Uterus (tissue), 4 donors: ENCODE measurements around the gene KIF3B. TPM values are rescaled to one million over a fixed set of nuclear protein-coding genes. Genes with fewer than 3 reads are reported as not detected.
"Not testable (repeated sequence)": the region's sequence is repeated elsewhere in the genome, so short reads cannot be mapped to it uniquely, and the experiment has no call there.

Experiments
- DNase-seq, 2 donors: peaks; one replicate each; pipeline ENCODE4 v3.0.0-alpha.2; 2019 to 2020
- H3K27ac ChIP-seq, 2 donors: fragments of 200-600 bp; sonication (generic); 1 replicate in 1 of 2; 2 replicates in 1 of 2; pipeline ENCODE4 v1.5.1; 2016 to 2018
- H3K27me3 ChIP-seq, 2 donors: fragments of 200-600 bp; sonication (generic); one replicate each; pipeline ENCODE4 v1.5.1; 2018 to 2019; ENCODE audit warnings: control low read depth in 1 of 2
- H3K36me3 ChIP-seq, 2 donors: fragments of 200-600 bp; sonication (generic); one replicate each; pipeline ENCODE4 v1.5.1; 2019; ENCODE audit warnings: control low read depth in 1 of 2
- H3K4me1 ChIP-seq, 2 donors: fragments of 200-600 bp; sonication (generic); one replicate each; pipeline ENCODE4 v1.5.1; 2018 to 2019; ENCODE audit warnings: control low read depth in 1 of 2
- H3K4me3 ChIP-seq, 2 donors: fragments of 200-600 bp; sonication (generic); 1 replicate in 1 of 2; 2 replicates in 1 of 2; pipeline ENCODE4 v1.5.1; 2018 to 2019; ENCODE audit warnings: mild to moderate bottlenecking in 1 of 2
- H3K9me3 ChIP-seq, 2 donors: fragments of 200-600 bp; sonication (generic); one replicate each; pipeline ENCODE4 v1.5.1; 2019; ENCODE audit warnings: control low read depth in 1 of 2
- POLR2A ChIP-seq, 2 donors: fragments of 450-650 bp; IDR thresholded peaks; one replicate each; pipeline ENCODE4 v1.6.1; 2016; ENCODE audit warnings: antibody characterized with exemption in 2 of 2, mild to moderate bottlenecking in 1 of 2, moderate library complexity in 1 of 2
- intact Hi-C: fragments of 100-400 bp; cut with DNase I; formaldehyde crosslinking; loops from one replicate; pipeline ENCODE4 v1.15.1; 2023; ENCODE audit warnings: low total_unique reads
- total RNA-seq, 4 donors: library from RNA; depleted of rRNA in 3 of 4; stranded (reverse); fragments of >200 nt in 3 of 4; gene quantifications; one replicate each; pipeline versions ENCODE4 v1.1.0 to v1.2.4, GENCODE V29; 2014 to 2023
- TF ChIP-seq, protein P1 (sequence below), 4 experiments: fragments of 200-600 bp in 2 of 4; fragments of 450-650 bp in 2 of 4; sonication (generic) in 2 of 4; IDR thresholded peaks; one replicate each; pipeline ENCODE4 v1.5.1; 2016 to 2019; ENCODE audit warnings: antibody characterized with exemption in 4 of 4, mild to moderate bottlenecking in 2 of 4, moderate library complexity in 1 of 4
- donor health status: DM: yes; HTN: yes; CAD: no.

The KIF3B gene
- total RNA-seq, 4 donors from 2014 or later: 3.2 to 34.2 (median 16.7) TPM

DNA sequence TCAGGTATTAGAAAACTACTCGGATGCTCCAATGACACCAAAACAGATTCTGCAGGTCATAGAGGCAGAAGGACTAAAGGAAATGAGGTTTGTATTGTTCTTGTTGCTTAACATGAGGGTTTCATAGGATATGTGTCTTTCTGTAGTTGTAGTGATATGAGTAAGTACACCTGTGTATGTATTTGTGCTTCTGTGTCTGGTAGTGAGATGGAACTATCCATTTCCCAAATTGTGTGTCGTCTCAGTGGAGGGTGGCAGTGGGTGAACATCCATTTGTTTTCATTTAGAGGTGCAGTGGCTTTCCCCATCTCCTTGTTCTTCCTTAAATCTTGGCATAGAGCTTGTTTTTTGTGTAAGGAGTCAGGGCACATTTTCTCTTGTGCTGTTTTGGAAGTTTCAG is 88.9 kb downstream of the KIF3B start:
- H3K4me3 ChIP-seq: no peak overlapping the region
- intact Hi-C loops: no loop called here
- no peak for TF ChIP-seq POLR2A (IDR thresholded peaks at IDR 0.05)
- TF ChIP-seq, protein P1, sequence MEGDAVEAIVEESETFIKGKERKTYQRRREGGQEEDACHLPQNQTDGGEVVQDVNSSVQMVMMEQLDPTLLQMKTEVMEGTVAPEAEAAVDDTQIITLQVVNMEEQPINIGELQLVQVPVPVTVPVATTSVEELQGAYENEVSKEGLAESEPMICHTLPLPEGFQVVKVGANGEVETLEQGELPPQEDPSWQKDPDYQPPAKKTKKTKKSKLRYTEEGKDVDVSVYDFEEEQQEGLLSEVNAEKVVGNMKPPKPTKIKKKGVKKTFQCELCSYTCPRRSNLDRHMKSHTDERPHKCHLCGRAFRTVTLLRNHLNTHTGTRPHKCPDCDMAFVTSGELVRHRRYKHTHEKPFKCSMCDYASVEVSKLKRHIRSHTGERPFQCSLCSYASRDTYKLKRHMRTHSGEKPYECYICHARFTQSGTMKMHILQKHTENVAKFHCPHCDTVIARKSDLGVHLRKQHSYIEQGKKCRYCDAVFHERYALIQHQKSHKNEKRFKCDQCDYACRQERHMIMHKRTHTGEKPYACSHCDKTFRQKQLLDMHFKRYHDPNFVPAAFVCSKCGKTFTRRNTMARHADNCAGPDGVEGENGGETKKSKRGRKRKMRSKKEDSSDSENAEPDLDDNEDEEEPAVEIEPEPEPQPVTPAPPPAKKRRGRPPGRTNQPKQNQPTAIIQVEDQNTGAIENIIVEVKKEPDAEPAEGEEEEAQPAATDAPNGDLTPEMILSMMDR (IDR thresholded peaks at IDR 0.05): no peak
- no peaks in the 10 kb centered on the region for H3K36me3 ChIP-seq
- H3K27ac ChIP-seq: no peak overlapping the region
- no peaks in the 10 kb centered on the region for H3K9me3 ChIP-seq
- H3K27me3 ChIP-seq: no peaks in the 10 kb centered on the region
- DNase-seq: no peak
- H3K4me1 ChIP-seq: peaks cover 0 to 5% of the 10 kb centered on the region in 2 donors

DNA sequence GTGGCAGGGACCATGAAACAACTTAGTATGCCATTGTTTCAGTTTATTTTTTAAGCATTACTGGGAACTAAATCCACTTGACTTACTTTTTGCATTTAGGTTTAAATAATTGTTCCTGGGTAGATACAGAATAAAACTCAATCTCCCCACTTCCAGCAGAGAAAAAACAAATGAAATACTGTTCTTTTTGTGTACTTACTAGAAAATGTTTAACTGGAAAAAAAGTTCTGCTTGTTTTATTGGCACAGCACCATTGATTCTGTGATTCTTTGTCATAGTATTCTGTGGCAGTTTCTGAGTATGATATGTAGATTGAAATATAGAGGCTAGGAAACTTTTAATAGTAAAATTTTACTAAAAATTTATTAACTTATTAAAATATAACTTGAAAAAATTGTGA is 90.9 kb downstream of the KIF3B start:
- DNase-seq: no peak
- no peak overlapping the region for H3K27ac ChIP-seq
- no peaks in the 10 kb centered on the region for H3K36me3 ChIP-seq
- peaks cover 0 to 5% of the 10 kb centered on the region in 2 donors for H3K4me1 ChIP-seq
- H3K9me3 ChIP-seq: no peaks in the 10 kb centered on the region
- TF ChIP-seq POLR2A (IDR thresholded peaks at IDR 0.05): no peak
- TF ChIP-seq, protein P1 (IDR thresholded peaks at IDR 0.05): no peak
- H3K4me3 ChIP-seq: no peak overlapping the region
- intact Hi-C loops: no loop called here
- H3K27me3 ChIP-seq: no peaks in the 10 kb centered on the region

DNA sequence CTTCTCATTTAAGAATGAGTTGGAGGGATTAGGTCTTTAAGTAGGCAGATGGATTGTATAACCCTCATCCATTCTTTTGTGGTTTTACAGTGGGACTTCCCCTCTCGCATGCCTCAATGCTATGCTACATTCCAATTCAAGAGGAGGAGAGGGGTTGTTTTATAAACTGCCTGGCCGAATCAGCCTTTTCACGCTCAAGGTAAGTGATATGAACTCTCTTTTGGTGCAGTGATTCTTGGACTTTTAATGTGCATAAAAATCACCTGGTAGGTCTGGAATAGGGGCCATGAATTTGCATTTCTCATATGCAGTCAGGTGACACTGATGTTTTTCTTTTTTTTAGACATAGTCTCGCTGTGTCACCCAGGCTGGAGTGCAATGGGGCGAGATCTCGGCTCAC is 91.5 kb downstream of the KIF3B start:
- TF ChIP-seq POLR2A (IDR thresholded peaks at IDR 0.05): no peak
- TF ChIP-seq, protein P1 (IDR thresholded peaks at IDR 0.05): no peak
- Histone ChIP-seq H3K27me3 (no peaks in the 10 kb centered on the region), H3K36me3 (no peaks in the 10 kb centered on the region), H3K4me1 (peaks cover 0 to 5% of the 10 kb centered on the region in 2 donors), H3K9me3 (no peaks in the 10 kb centered on the region), H3K27ac (no peak overlapping the region), H3K4me3 (no peak overlapping the region)
- no peak for DNase-seq
- intact Hi-C loops: no loop called here

DNA sequence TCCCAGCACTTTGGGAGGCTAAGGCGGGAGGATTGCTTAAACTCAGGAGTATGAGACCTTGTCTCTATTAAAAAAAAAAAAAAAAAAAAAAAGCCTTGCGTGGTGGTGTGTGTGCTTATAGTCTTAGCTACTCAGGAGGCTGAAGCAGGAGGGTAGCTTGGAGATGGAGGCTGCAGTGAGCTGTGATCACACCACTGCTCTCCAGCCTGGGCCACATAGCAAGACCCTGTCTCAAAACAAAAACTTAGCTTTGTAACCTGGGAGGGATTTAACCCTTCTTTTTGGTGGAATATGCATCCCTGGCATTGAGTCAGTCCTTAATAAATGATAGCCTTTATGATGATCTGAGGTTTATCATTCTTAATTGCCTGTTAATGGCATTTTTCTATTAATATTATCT is 93.4 kb downstream of the KIF3B start:
- H3K36me3 ChIP-seq: no peaks in the 10 kb centered on the region
- no peaks in the 10 kb centered on the region for H3K9me3 ChIP-seq
- intact Hi-C loops: no loop called here
- no peak for TF ChIP-seq POLR2A (IDR thresholded peaks at IDR 0.05)
- TF ChIP-seq, protein P1 (IDR thresholded peaks at IDR 0.05): no peak
- no peak overlapping the region for H3K4me3 ChIP-seq
- H3K27ac ChIP-seq: no peak overlapping the region
- no peaks in the 10 kb centered on the region for H3K27me3 ChIP-seq
- peaks cover 0 to 5% of the 10 kb centered on the region in 2 donors for H3K4me1 ChIP-seq
- no peak for DNase-seq

DNA sequence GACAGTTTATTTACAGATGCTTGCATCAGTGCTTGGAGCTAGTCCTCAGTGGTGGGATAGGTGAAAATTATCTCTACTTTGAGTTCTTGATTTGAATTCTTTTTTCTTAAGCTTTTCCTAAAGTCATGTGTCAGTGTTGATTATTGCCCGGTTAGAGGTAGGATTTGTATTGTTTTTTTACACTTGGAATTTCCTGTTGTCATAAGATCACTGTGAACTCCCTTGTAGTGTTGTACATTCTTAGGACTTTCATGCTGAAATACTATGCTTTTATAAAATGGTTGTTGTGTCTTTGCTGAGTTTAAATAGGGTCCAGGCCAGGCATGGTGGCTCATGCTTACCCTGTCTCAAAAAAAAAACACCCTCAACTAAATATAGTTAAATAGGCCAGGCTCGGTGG is 101.0 kb downstream of the KIF3B start:
- no peak for TF ChIP-seq POLR2A (IDR thresholded peaks at IDR 0.05)
- TF ChIP-seq, protein P1 (IDR thresholded peaks at IDR 0.05): no peak
- no peaks in the 10 kb centered on the region for H3K4me1 ChIP-seq
- H3K9me3 ChIP-seq: no peaks in the 10 kb centered on the region
- no peak overlapping the region for H3K27ac ChIP-seq
- H3K4me3 ChIP-seq: no peak overlapping the region
- no peak for DNase-seq
- intact Hi-C loops: no loop called here
- H3K36me3 ChIP-seq: no peaks in the 10 kb centered on the region
- H3K27me3 ChIP-seq: no peaks in the 10 kb centered on the region

DNA sequence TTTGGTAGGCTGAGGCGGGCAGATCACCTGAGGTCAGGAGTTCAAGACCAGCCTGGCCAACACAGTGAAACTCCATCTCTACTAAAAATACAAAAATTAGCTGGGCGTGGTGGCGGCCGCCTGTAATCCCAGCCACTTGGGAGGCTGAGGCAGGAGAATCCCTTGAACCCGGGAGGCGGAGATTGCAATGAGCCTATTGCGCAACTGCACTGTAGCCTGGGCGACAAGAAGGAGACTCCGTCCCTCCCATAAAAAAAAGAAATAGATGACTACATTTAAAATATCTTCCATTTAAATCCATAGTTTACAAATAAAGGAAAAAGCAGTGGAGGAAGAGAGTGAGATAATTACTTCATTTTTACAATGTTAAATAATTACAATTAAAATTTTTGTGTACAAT is 102.6 kb downstream of the KIF3B start:
- H3K36me3 ChIP-seq, H3K27me3 ChIP-seq, H3K4me1 ChIP-seq, intact Hi-C loops, H3K27ac ChIP-seq, DNase-seq, H3K9me3 ChIP-seq, H3K4me3 ChIP-seq: not testable (repeated sequence)
